Astrocyte (in vitro differentiated cells and primary cell): Measurements from ENCODE around the gene CENPE. TPM values are rescaled to one million over a fixed set of nuclear protein-coding genes. Genes with fewer than 3 reads are reported as not detected.

Experiments
- DNase-seq: peaks from one replicate; pipeline ENCODE4 v3.0.0-alpha.2; 2010; ENCODE audit warnings: low read depth
- FAIRE-seq: peaks from 2 replicates; lab custom pipeline; 2011; peaks lifted over from hg19 to GRCh38; lab: Jason Lieb, UNC
- H2AFZ ChIP-seq: 2 replicates; pipeline ENCODE4 v1.6.0; 2012; ENCODE audit warnings: low read depth, low read length, inconsistent platforms
- H3K27ac ChIP-seq: 2 replicates; pipeline ENCODE4 v1.5.1; 2011; ENCODE audit warnings: low read depth, low read length, inconsistent platforms
- H3K27me3 ChIP-seq: 2 replicates; pipeline ENCODE4 v1.6.0; 2011; ENCODE audit warnings: low read length, inconsistent platforms; ENCODE audit not compliant: insufficient read depth
- H3K36me3 ChIP-seq: 2 replicates; pipeline ENCODE4 v1.5.1; 2011; ENCODE audit warnings: low read length, inconsistent platforms; ENCODE audit not compliant: insufficient read depth
- H3K4me1 ChIP-seq: 2 replicates; pipeline ENCODE4 v1.5.1; 2011; ENCODE audit warnings: low read length, inconsistent platforms; ENCODE audit not compliant: insufficient read depth
- H3K4me2 ChIP-seq: 2 replicates; pipeline ENCODE4 v1.6.0; 2012; ENCODE audit warnings: low read length, inconsistent platforms
- H3K4me3 ChIP-seq: 2 replicates; pipeline ENCODE4 v1.5.1; 2011; ENCODE audit warnings: low read depth, mild to moderate bottlenecking, low read length, inconsistent platforms; ENCODE audit not compliant: insufficient read depth
- H3K79me2 ChIP-seq: 2 replicates; pipeline ENCODE4 v1.6.0; 2012; ENCODE audit warnings: mild to moderate bottlenecking, low read length, inconsistent platforms; ENCODE audit not compliant: insufficient read depth
- H3K9ac ChIP-seq: 2 replicates; pipeline ENCODE4 v1.6.0; 2012; ENCODE audit warnings: mild to moderate bottlenecking, low read length, inconsistent platforms
- H3K9me3 ChIP-seq: 2 replicates; pipeline ENCODE4 v1.5.1; 2012; ENCODE audit warnings: low read depth, mild to moderate bottlenecking, low read length, inconsistent platforms; ENCODE audit not compliant: insufficient read depth
- H4K20me1 ChIP-seq: 2 replicates; pipeline ENCODE4 v1.6.0; 2012; ENCODE audit warnings: low read length, inconsistent platforms; ENCODE audit not compliant: insufficient read depth
- H3K27ac Mint-ChIP-seq: one replicate; pipeline ENCODE4 v1.8.0; 2021; ENCODE audit warnings: mild to moderate bottlenecking, mixed read lengths; ENCODE audit not compliant: unreplicated experiment
- H3K27me3 Mint-ChIP-seq: one replicate; pipeline ENCODE4 v1.8.0; 2021; ENCODE audit warnings: low read depth, mixed read lengths; ENCODE audit not compliant: unreplicated experiment
- H3K36me3 Mint-ChIP-seq: one replicate; pipeline ENCODE4 v1.8.0; 2021; ENCODE audit warnings: low read depth, mixed read lengths; ENCODE audit not compliant: unreplicated experiment
- H3K4me1 Mint-ChIP-seq: one replicate; pipeline ENCODE4 v1.8.0; 2021; ENCODE audit warnings: low read depth, mixed read lengths; ENCODE audit not compliant: unreplicated experiment
- H3K4me3 Mint-ChIP-seq: one replicate; pipeline ENCODE4 v1.8.0; 2021; ENCODE audit warnings: mild to moderate bottlenecking, moderate library complexity, mixed read lengths; ENCODE audit not compliant: unreplicated experiment
- H3K9me3 Mint-ChIP-seq: one replicate; pipeline ENCODE4 v1.8.0; 2021; ENCODE audit warnings: mild to moderate bottlenecking, mixed read lengths; ENCODE audit not compliant: unreplicated experiment
- CTCF ChIP-seq: IDR thresholded peaks from 2 replicates; pipeline ENCODE4 v1.5.1; 2011; ENCODE audit warnings: low read depth, mild to moderate bottlenecking, inconsistent platforms, low read length, moderate library complexity; ENCODE audit not compliant: insufficient read depth
- EZH2 ChIP-seq: IDR thresholded peaks from 2 replicates; pipeline ENCODE4 v1.6.1; 2012; ENCODE audit warnings: mild to moderate bottlenecking, low read length, inconsistent platforms; ENCODE audit not compliant: insufficient read depth
- total RNA-seq: library from RNA; stranded (reverse); gene quantifications from 2 replicates; pipeline ENCODE4 v1.2.1, GENCODE V29; 2021

CENPE gene
- total RNA-seq, 1 donor from 2014 or later = 5.6 TPM

- no peak overlapping the region for H3K4me3 ChIP-seq
- no peaks in the 10 kb centered on the region for H3K79me2 ChIP-seq
- H3K4me2 ChIP-seq = no peak overlapping the region
- Mint-ChIP-seq H3K36me3 (peaks cover 6% of the 10 kb centered on the region), H3K27me3 (no peaks in the 10 kb centered on the region), H3K9me3 (no peaks in the 10 kb centered on the region), H3K4me1 (no peaks in the 10 kb centered on the region), H3K27ac (no peak overlapping the region), H3K4me3 (no peak overlapping the region)
- TF ChIP-seq EZH2 (no peak), CTCF (no peak)
- H3K27ac ChIP-seq = no peak overlapping the region
- no peaks in the 10 kb centered on the region for H3K27me3 ChIP-seq
- H3K9me3 ChIP-seq = no peaks in the 10 kb centered on the region
- H3K9ac ChIP-seq = no peak overlapping the region
- no peaks in the 10 kb centered on the region for H4K20me1 ChIP-seq
- H3K4me1 ChIP-seq = no peaks in the 10 kb centered on the region
- H3K36me3 ChIP-seq = no peaks in the 10 kb centered on the region
- FAIRE-seq (no peak), DNase-seq (no peak)
- H2AFZ ChIP-seq = no peak overlapping the region
These were observed 137.5 kb downstream of the CENPE start for GRCh38 chr4:103060453-103061148.

Other genes starting within 250 kb of the CENPE start
- 0.16 and 0.36 TPM in 2 replicates for gene SLC9B1, start 178.6 kb downstream of the CENPE start, total RNA-seq
- gene SLC9B2, start 121.6 kb downstream of the CENPE start, total RNA-seq = 11.5 and 16.3 TPM in 2 replicates
- gene BDH2, start 98.5 kb downstream of the CENPE start, total RNA-seq = 31.0 TPM in 2 replicates